NCI-H1048 (cell line): Measurements from ENCODE around the gene ALK.
"Not testable (repeated sequence)": the region's sequence is repeated elsewhere in the genome, so short reads cannot be mapped to it uniquely, and the experiment has no call there.

Experiments used
- DNase-seq: peaks from one replicate; lab custom pipeline; 2025; lab: John Stamatoyannopoulos, UW

Gene ALK

DNA sequence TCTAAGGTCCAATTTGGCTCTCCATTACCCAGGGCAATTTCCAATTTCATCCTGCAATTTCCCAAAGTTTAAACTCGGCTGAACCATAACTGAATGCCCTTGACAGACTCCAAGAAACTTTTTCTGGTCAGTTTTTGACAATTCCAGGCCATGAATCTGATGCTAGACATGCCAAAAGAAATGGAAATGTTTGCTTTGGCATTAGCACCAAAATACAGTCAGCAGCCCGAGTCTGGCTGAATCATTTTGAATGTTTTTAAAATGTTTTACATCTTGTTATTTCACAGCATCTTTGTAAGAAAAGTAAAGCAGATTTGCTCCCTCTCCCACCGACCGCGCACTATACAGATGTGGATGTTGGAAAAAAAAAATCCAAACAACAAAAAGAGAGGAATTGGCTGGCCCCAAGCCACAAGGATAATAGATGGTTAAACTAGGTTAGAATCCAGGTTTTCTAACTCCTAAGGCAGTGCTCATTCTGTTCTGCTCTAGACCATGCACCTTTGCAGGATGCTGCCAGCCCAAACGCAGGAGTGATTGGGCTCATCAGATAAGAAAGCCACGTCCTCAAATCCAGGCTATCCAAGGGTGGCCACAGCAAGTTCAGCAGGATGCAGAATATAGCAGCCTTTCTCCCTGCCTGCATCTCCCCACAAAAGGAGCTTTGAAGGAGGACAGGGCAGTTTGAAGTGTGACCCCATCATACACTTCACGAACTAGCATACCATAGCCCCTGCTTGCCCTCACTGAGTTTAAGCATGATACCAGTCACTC lies 167.5 kb downstream of the ALK start:
- no peak for DNase-seq

DNA sequence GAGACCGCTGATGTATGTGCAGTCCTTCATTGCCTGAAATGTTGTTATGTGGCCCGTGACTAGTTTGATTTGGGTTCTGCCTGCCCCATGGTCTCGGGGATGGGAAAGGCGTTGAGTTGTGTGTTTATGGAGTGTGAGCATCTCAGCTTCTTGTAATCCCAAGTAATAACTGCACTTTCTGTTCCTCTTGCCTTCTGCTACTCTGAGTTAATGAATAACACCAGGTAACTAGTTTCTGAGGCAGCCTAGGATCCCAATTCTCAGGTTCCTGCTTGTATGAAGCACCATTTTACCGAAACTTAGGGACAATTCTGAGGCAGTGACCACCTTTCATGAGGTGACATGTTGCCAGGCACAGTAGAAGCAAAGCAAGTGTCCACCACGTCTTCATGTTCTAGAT lies 170.0 kb downstream of the ALK start:
- no peak for DNase-seq

DNA sequence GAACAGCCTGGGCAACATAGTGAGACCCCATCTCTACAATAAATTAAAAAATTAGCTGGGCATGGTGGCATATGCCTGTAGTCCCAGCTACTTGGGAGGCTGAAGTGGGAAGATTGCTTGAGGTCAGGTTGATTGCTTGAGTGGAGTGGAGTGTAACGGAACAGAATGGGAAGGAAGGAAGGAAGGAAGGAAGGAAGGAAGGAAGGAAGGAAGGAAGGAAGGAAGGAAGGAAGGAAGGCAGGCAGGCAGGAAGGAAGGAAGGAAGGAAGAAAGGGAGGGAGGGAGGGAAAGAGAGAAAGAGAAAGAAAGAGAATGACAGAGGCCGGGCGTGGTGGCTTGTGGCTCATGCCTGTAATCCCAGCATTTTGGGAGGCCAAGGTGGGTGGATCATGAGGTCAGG lies 170.9 kb downstream of the ALK start:
- not testable (repeated sequence) for DNase-seq

DNA sequence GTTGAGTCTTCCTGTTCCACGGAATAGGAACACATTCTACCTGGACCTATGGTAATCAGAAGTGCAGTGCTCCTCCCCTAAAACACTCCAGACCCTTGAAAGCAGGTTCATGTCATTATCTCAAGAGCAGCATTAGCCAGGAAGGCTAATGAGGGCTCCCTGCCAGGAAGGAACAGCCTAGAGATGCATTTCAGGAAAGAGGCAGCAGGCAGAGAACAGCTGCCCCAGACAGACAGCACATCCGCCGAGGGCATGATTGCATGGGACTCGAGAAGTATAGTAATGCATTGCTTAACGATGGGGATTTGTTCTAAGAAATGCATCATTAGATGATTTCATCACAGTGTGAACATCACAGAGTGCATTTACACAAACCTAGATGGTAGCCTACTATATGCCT lies 171.5 kb downstream of the ALK start:
- DNase-seq: no peak

DNA sequence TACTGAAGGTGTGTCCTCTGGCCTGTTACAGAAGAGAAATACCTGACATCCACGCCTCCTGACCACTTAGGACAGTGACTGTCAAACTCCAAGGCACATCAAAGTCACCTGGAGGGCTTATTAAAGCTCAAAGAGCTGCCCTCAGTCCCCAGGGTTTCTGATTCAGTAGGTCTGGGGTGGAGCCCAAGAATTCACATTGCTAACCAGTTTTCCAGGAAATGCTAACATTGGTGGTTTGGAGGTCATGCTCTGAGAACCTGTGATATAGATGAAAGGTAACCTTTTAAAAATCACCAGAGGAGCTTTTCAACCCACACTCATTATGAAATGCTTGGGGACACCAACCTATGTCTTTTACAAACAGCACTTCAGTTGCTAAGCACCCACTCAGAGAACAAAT lies 172.3 kb downstream of the ALK start:
- DNase-seq: no peak

DNA sequence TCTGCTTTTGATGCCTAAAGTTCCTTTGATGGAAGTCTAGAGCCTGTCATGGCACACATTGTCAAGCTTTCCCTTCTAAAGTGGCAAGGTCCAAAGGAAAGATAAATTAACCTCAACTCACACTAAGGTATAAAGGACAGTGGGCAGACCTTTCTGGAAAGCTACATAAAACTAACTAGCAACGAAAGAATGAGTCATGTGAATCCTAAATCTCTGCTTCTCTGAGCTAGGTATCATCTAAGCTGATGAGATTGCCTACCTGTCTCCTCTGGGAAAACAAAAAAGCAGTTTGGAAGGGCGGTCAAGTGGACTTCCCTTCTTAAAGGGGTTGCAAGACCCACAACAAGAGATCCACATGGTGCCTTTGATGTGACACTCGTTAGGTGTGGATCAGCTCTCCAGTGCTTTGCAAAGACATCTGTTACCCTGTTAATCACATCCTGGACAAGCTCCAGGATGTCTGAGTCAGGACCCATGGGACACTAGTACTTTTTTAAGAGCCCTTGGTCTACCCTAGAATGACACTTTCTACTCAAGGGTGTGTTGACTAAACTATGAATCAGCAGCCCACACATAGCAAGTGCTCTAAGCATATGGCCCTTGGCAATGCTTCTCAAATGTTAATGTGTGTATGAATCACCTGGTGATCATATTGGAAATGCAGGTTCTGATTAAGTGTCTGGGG lies 173.5 kb downstream of the ALK start:
- DNase-seq: no peak

DNA sequence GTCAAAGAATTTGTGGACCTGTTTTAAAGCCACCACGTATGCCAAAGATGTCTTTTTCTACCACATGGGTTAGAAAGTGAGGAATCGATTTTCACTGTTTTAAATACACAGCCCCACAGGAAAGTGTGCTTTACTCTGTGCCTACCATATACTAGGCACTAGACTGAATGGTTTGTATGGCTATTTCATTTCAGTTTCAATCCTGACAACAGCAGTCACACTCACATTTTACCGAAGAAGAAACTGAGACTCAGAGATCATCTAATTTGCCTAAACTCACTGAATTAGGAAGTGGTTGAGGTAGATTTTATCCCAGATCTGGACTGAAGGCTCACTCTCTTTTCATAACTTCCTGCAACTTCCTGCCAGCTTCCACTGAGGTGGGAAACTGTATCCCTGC lies 176.4 kb downstream of the ALK start:
- no peak for DNase-seq

DNA sequence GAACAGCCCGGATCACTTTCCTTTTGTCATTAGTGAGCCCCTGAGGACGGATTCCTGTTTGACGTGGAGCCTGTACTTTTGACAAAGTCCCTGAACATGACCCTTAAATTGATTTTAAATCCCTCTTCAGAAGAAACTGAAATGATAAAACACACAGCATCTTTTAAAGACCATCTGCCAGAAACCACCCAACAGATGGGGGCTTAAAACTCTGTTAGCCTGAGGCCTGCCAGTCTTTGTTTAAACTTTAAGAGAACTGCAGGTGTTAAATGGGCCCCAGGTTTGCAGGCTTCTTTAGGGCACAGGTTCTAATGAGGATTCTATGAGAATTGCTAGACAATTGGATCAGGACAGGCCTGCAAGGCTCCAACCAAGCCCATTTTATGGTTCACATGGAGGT lies 177.9 kb downstream of the ALK start:
- no peak for DNase-seq

DNA sequence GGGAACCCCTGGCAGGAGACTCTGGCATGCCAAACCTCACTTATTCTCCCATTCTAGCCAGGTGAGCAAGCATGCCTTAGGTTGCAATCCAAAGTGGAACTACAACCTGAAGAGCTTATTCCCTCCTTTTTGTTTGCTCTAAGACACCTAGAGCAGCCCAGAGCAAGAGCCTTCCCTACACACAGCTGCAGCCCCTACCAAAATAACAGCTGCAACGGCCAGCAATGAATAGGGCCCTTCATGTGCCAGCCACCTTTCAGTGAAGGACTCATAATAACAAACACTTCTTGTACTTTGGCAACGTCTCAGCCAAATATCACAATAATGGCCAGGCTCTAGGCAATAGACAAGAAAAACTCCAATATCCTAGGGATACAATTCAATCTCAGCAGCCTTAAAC lies 178.7 kb downstream of the ALK start:
- no peak for DNase-seq

DNA sequence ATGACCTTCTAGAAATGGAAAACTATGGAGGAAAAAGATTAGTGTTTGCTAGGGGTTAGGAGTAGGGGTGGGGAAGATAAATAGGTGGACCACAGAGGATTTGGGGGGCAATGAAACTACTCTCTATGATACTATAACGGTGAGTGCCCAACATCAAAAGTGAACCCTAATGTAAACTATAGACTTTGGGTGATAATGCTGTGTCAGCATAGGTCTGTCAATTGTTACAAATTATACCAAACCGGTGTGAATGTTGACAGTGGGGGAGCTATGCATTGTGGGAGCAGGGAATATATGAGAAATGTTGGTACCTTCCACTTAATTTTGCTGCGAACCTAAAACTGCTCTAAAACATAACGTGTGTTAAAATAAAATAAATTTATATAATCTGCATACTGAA lies 180.3 kb downstream of the ALK start:
- no peak for DNase-seq

DNA sequence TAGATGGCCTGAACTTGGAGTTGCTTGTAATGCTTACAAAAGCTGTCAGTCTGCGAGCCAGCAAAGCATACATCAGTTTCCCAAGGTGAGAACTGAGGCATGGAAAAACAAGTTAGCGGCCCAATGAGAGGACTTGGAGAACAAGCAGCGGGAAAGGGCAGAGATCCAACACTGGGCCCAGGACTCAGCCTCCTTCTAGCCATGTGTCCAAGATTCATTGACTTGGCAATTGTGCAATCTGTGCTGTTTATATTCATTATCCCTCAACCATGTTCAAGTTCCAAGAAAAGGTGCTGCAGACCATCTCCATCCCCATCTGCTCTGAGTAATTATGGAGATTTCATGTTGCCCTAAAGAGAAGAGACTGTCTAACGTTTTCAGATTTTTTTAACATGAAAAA lies 187.4 kb downstream of the ALK start:
- DNase-seq: no peak

DNA sequence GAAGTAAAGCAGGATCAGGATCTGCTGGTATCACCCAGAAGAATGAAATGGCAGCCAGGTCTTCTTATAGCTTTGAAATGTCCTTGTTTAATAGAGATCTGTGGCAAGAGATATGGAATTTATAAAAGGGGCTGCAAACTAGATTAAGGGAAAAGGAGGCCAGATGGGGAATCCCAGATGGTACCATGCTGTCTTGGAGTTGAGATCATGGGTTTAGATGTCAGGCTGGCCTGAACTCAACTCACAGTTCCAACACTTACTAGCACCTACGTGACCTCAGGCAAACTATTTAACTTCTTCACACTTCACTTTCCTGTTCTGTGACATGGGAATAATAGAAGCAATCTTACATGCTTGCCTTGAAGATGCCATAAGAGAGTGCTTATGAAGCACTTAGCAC lies 188.2 kb downstream of the ALK start:
- DNase-seq: no peak

DNA sequence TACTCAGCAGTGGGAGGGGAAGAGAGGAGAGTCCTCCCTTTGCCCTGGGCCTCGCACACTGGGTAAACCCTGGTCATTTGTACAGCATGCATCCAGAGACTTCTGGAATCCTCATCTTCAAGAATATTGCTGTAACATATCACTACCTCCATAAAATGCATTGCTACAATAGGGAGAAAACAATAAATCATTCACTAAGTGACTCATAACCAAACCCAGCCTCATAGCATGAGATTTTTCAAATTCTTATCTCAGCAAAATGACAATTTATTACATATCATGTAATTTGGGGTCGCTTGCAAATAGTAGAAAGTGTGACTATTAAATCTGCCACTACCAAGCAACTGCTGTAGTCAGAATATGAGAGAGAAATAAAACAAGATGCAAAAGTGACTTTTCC lies 189.4 kb downstream of the ALK start:
- no peak for DNase-seq

DNA sequence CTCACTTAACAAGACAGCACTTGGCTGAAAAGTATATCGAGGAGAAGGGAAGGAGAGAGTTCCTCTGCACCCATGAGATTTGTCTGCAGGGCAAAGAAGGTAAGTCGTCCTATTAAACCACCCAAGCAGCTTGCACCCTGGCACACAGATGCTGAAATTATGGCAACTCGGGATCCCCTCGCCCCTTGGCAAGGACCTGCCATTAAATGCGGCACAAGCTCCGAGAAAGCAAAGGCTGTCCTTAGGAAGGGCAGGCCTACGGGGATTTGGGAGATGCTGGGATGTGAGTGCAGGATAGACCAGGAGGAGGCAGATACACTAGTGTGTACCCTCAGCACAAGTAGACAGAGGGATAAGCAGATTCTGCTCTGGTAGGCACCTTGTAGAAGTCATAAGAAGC lies 191.5 kb downstream of the ALK start:
- DNase-seq: no peak

DNA sequence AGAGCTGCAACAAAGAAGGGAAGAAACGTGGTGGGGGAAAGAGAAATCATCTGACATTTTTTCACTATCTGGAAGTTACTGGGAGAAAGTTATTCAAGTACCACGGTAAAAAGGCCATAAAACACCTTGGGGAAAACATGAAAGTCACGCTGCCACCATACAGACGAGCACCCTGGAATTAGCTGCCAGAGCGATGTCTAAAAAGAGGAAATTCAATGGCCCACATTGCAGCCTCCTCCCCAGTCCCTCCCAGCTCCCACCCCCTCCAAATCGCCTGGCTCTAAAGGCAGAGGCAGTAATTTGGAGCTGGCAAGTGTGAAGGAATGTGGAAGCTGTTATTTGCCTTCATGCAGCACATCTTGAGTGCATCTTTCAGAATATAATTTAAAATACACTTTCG lies 192.0 kb downstream of the ALK start:
- no peak for DNase-seq

DNA sequence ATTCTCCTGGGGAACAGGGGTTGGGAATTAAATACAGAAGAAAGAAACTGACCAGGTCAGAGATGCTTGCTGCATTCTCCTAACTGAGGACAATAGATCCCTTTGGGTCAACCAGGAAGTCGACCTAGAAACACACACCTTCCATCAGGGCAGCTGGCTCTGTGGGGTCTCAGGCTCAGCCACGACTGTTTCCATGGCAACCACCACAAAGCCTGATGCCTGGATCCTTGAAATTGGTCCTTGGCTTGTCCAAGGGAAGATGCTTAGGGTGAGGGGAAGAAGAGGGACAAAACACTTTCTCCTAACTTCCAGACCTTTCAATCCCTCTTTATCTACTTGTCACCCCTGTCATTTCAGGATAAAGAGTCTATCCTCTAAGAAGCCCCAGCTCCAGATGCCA lies 194.4 kb downstream of the ALK start:
- DNase-seq: no peak

DNA sequence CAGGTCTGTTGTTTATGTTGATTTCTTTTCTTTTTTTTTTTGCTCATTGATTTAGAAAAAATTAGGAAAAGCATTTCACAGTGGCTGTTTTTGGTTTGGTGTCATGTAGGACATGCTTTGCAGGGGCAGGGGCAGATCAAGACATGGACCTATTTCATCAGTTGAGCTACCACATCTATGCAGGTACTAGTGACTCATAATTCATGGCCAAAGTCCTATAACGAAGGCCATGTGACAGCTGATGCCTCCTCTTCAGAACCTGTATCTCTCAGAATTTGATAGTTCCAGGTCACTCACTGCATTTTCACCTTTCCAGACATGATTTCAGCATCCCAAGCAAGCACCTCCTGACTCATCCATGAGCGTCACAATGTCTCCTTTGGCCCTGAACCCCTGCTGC lies 195.8 kb downstream of the ALK start:
- DNase-seq: no peak

DNA sequence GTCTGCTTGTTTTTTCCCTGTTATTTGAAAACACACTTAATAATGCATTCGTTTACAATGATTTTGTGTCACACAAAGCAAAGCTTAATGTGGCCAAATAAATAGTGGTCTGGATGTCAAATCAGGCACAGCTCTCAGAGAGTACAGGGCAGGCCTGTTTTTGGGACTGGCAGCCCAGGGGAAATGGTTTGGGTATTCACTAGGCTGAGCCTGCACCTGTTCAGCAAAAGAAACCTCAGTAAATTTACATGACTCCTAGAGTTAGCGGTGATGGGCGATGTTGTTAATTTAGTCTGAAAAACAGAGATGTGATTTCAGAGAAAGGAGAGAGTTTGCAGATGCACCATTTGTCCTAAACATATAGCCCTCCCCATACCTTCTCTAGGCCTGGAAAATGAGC lies 197.1 kb downstream of the ALK start:
- no peak for DNase-seq

DNA sequence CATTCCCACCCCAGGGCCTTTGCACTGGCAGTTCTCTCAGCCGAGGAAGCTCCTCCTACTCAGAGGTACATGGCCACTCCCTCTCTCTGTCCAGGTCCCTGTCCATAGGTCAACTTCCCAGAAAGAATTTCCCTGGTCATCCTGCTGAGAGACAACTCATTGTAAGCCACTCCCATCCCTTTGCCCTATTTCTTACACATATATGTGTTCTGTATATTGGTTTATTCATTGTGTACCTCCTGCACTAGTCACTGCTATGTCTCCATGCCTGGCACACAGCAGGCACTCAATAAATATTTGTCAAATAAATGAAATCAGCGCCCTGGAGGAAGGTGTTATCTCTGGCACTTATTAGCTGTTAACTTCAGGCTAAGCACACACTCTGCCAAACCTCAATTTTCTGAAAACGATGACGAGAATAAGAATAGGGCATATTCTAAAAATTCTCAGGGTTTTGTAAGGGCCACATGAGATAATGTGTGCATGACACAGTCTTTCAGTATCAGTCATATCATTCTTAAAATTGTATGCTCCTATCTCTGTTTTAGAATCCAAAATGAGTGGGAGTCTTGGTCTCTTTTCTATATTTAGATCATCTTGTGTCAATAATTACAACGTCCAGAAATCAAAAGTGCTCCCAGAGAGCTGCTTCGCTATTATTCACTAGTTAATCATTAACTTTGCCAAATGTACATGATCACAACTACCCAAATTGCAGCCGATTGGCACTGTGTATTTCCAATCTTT lies 198.0 kb downstream of the ALK start:
- no peak for DNase-seq

DNA sequence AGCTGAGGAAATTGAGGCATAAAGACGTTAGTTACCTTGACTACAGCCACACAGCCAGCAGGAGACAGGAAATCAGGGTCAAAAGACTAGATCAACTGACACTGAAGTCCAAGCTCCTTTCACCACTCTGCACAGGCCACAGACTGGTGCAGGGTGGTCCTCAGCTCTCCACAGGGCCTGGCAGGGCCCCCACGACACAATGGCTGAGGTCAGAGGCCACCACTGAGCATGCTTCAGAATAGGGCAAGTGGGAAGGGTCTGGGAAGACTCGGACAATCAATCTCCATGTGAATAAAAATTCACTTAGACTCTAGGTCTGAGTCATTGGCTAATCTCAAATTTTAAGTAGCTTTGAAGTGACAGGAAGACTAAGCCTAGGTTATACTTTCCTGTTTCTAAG lies 201.7 kb downstream of the ALK start:
- no peak for DNase-seq

DNA sequence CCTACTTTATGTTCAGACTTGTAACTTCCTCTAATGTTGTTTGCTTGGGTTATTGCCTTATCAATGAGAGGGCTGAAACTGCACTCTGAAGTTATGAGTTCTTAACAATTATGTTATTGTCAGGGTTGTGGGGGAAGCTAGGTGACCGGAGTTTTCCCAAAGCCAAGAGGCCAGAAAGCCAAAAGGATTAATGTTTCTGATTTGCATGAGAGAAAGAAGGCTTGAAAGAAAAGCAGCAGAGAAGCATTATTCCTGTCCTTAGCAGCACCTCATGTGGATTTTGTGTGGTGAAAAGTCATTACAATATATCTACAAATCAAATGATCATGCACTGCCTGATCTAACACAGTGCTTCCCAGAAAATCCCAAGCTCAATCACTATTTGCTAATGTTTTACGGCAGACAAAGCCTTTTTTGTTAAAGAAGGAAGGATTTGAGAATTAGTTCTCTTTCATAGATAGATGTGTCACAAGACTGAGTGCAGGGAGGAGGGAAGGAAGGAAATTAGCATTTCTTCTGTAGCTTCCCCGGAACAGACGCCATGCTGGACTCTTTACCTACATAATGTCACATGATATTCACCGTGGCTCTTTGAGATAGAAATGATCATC lies 203.2 kb downstream of the ALK start:
- DNase-seq: peak; percentile 8

DNA sequence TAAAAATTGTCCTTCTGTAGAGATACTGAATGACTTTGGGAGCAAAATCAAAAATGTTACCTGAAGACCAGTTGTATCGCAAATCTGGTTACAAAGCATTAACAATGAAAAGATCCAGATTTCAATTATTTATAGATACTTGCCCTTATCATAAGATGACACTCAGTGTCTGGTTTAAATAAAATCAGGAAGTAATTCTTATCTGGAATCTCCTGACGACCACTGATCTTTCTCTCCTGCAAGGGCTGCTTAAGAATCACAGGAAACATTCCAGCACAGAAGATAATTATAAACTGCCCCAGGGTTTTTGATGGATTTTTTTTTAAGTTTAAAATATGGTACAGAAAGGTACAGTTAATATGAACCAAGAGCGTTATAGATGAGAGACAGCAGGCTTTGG lies 205.7 kb downstream of the ALK start:
- no peak for DNase-seq

DNA sequence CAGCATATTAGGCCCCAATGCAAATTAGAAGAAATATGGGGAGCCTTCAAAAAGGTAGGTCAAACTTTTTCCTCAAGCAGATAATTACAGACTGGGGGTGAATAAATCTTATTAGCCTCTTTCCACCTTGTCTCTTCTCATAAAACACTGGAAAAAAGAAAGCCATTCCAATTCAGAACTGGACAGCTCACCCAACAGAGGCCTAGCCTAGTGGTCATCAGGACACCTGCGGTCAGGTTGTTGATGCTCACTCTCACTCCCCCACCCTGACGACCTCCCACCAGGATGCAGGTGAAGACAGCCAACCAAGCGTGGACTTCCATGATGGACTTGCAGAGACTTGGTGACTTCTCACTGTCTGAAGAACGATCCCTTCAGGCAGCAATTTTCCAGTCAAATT lies 207.1 kb downstream of the ALK start:
- DNase-seq: no peak
